ENCODE measurements around the gene PPFIBP2. TPM values are rescaled to one million over a fixed set of nuclear protein-coding genes. Genes with fewer than 3 reads are reported as not detected.
A peak's percentile ranks its signal among the peaks of the same experiment; 100 is the strongest.

PPFIBP2 gene
- total RNA-seq, 1 donor from 2014 or later = 1.6 TPM

GRCh38 chr11:7538466-7539454 lies 25.0 kb downstream of the PPFIBP2 start:
- Mint-ChIP-seq H3K27ac (no peak overlapping the region), H3K36me3 (ENCODE audit: low read depth) (no peaks in the 10 kb centered on the region), H3K27me3 (peaks cover 29% of the 10 kb centered on the region), H3K4me1 (peaks cover 13% of the 10 kb centered on the region), H3K4me3 (no peak overlapping the region), H3K9me3 (no peaks in the 10 kb centered on the region)
- DNase-seq = no peak
- intact Hi-C loops (cut with micrococcal nuclease) = no loop called here

GRCh38 chr11:7540830-7541555 lies 27.2 kb downstream of the PPFIBP2 start:
- Mint-ChIP-seq H3K4me1 (peaks cover 7% of the 10 kb centered on the region), H3K4me3 (no peak overlapping the region), H3K27ac (no peak overlapping the region), H3K36me3 (ENCODE audit: low read depth) (no peaks in the 10 kb centered on the region), H3K27me3 (peaks cover 25% of the 10 kb centered on the region), H3K9me3 (no peaks in the 10 kb centered on the region)
- no peak for DNase-seq
- intact Hi-C loops (cut with micrococcal nuclease) = no loop called here

- DNase-seq = no peak
- H3K27me3 Mint-ChIP-seq = peaks cover 18% of the 10 kb centered on the region
- no peak overlapping the region for H3K27ac Mint-ChIP-seq
- H3K4me1 Mint-ChIP-seq = peaks cover 1% of the 10 kb centered on the region
- no peak overlapping the region for H3K4me3 Mint-ChIP-seq
- intact Hi-C loops (cut with micrococcal nuclease) = no loop called here
- no peaks in the 10 kb centered on the region for H3K36me3 Mint-ChIP-seq (ENCODE audit: low read depth)
- no peaks in the 10 kb centered on the region for H3K9me3 Mint-ChIP-seq
Observed at GRCh38 chr11:7543302-7543701, 29.5 kb downstream of the PPFIBP2 start.

- H3K36me3 Mint-ChIP-seq (ENCODE audit: low read depth) = no peaks in the 10 kb centered on the region
- no peak overlapping the region for H3K27ac Mint-ChIP-seq
- intact Hi-C loops (cut with micrococcal nuclease) = no loop called here
- H3K9me3 Mint-ChIP-seq = no peaks in the 10 kb centered on the region
- H3K27me3 Mint-ChIP-seq = peaks cover 18% of the 10 kb centered on the region
- no peaks in the 10 kb centered on the region for H3K4me1 Mint-ChIP-seq
- H3K4me3 Mint-ChIP-seq = no peak overlapping the region
- no peak for DNase-seq
Observed at GRCh38 chr11:7544021-7544420, 30.2 kb downstream of the PPFIBP2 start.

GRCh38 chr11:7545611-7546010 lies 31.8 kb downstream of the PPFIBP2 start:
- no peaks in the 10 kb centered on the region for H3K4me1 Mint-ChIP-seq
- peaks cover 11% of the 10 kb centered on the region for H3K27me3 Mint-ChIP-seq
- intact Hi-C loops (cut with micrococcal nuclease) = no loop called here
- no peaks in the 10 kb centered on the region for H3K36me3 Mint-ChIP-seq (ENCODE audit: low read depth)
- H3K9me3 Mint-ChIP-seq = no peaks in the 10 kb centered on the region
- no peak overlapping the region for H3K27ac Mint-ChIP-seq
- no peak for DNase-seq
- no peak overlapping the region for H3K4me3 Mint-ChIP-seq

- Mint-ChIP-seq H3K4me1 (no peaks in the 10 kb centered on the region), H3K27ac (no peak overlapping the region), H3K36me3 (ENCODE audit: low read depth) (no peaks in the 10 kb centered on the region), H3K4me3 (no peak overlapping the region), H3K27me3 (peaks cover 8% of the 10 kb centered on the region), H3K9me3 (no peaks in the 10 kb centered on the region)
- no peak for DNase-seq
- intact Hi-C loops (cut with micrococcal nuclease) = no loop called here
Observed at GRCh38 chr11:7546324-7546791, 32.6 kb downstream of the PPFIBP2 start.

- H3K4me3 Mint-ChIP-seq = no peak overlapping the region
- H3K27ac Mint-ChIP-seq = no peak overlapping the region
- no peaks in the 10 kb centered on the region for H3K36me3 Mint-ChIP-seq (ENCODE audit: low read depth)
- H3K4me1 Mint-ChIP-seq = no peaks in the 10 kb centered on the region
- no peak for DNase-seq
- H3K27me3 Mint-ChIP-seq = peaks cover 2% of the 10 kb centered on the region
- intact Hi-C loops (cut with micrococcal nuclease) = no loop called here
- H3K9me3 Mint-ChIP-seq = no peaks in the 10 kb centered on the region
Observed at GRCh38 chr11:7547687-7548086, 33.9 kb downstream of the PPFIBP2 start.

- Mint-ChIP-seq H3K27me3 (peaks cover 2% of the 10 kb centered on the region), H3K9me3 (no peaks in the 10 kb centered on the region), H3K4me1 (no peaks in the 10 kb centered on the region), H3K4me3 (no peak overlapping the region), H3K27ac (no peak overlapping the region), H3K36me3 (ENCODE audit: low read depth) (no peaks in the 10 kb centered on the region)
- intact Hi-C loops (cut with micrococcal nuclease) = no loop called here
- DNase-seq = peak; percentile 67
Observed at GRCh38 chr11:7548659-7549274, 35.0 kb downstream of the PPFIBP2 start.

GRCh38 chr11:7549681-7550080 lies 35.9 kb downstream of the PPFIBP2 start:
- no peak overlapping the region for H3K4me3 Mint-ChIP-seq
- no peaks in the 10 kb centered on the region for H3K4me1 Mint-ChIP-seq
- no peaks in the 10 kb centered on the region for H3K9me3 Mint-ChIP-seq
- H3K36me3 Mint-ChIP-seq (ENCODE audit: low read depth) = no peaks in the 10 kb centered on the region
- intact Hi-C loops (cut with micrococcal nuclease) = no loop called here
- peaks cover 1% of the 10 kb centered on the region for H3K27me3 Mint-ChIP-seq
- DNase-seq = no peak
- H3K27ac Mint-ChIP-seq = no peak overlapping the region

- intact Hi-C loops (cut with micrococcal nuclease) = no loop called here
- H3K4me3 Mint-ChIP-seq = no peak overlapping the region
- no peak overlapping the region for H3K27ac Mint-ChIP-seq
- H3K27me3 Mint-ChIP-seq = peaks cover 2% of the 10 kb centered on the region
- no peak for DNase-seq
- H3K36me3 Mint-ChIP-seq (ENCODE audit: low read depth) = no peaks in the 10 kb centered on the region
- H3K9me3 Mint-ChIP-seq = no peaks in the 10 kb centered on the region
- no peaks in the 10 kb centered on the region for H3K4me1 Mint-ChIP-seq
Observed at GRCh38 chr11:7551571-7551970, 37.8 kb downstream of the PPFIBP2 start.

GRCh38 chr11:7552666-7553065 lies 38.9 kb downstream of the PPFIBP2 start:
- no peak for DNase-seq
- H3K27ac Mint-ChIP-seq = no peak overlapping the region
- H3K27me3 Mint-ChIP-seq = peaks cover 2% of the 10 kb centered on the region
- no peak overlapping the region for H3K4me3 Mint-ChIP-seq
- intact Hi-C loops (cut with micrococcal nuclease) = no loop called here
- H3K36me3 Mint-ChIP-seq (ENCODE audit: low read depth) = no peaks in the 10 kb centered on the region
- H3K9me3 Mint-ChIP-seq = no peaks in the 10 kb centered on the region
- H3K4me1 Mint-ChIP-seq = no peaks in the 10 kb centered on the region

GRCh38 chr11:7555052-7555699 lies 41.4 kb downstream of the PPFIBP2 start:
- Mint-ChIP-seq H3K36me3 (ENCODE audit: low read depth) (no peaks in the 10 kb centered on the region), H3K9me3 (no peaks in the 10 kb centered on the region), H3K4me3 (no peak overlapping the region), H3K27me3 (peaks cover 2% of the 10 kb centered on the region), H3K4me1 (no peaks in the 10 kb centered on the region), H3K27ac (no peak overlapping the region)
- DNase-seq = no peak
- intact Hi-C loops (cut with micrococcal nuclease) = no loop called here

GRCh38 chr11:7558046-7558445 lies 44.2 kb downstream of the PPFIBP2 start:
- no peak for DNase-seq
- Mint-ChIP-seq H3K4me1 (no peaks in the 10 kb centered on the region), H3K4me3 (no peak overlapping the region), H3K27ac (no peak overlapping the region), H3K36me3 (ENCODE audit: low read depth) (no peaks in the 10 kb centered on the region), H3K9me3 (no peaks in the 10 kb centered on the region), H3K27me3 (peaks cover 2% of the 10 kb centered on the region)
- intact Hi-C loops (cut with micrococcal nuclease) = no loop called here
